HG03432 (cell line): ENCODE results near the gene FBL.
"Not testable (repeated sequence)": the region's sequence is repeated elsewhere in the genome, so short reads cannot be mapped to it uniquely, and the experiment has no call there.

Experiments used
- ATAC-seq: cut with Tn5 transposase; IDR thresholded peaks from one replicate; pipeline ENCODE4 v1.9.1; 2021; ENCODE audit warnings: mild to moderate bottlenecking, moderate library complexity; ENCODE audit not compliant: unreplicated experiment

Gene FBL

GRCh38 chr19:39877488-39877887 lies 31.3 kb upstream of the FBL start:
- not testable (repeated sequence) for ATAC-seq

- not testable (repeated sequence) for ATAC-seq
Observed at GRCh38 chr19:39876486-39876885, 30.3 kb upstream of the FBL start.

DNA sequence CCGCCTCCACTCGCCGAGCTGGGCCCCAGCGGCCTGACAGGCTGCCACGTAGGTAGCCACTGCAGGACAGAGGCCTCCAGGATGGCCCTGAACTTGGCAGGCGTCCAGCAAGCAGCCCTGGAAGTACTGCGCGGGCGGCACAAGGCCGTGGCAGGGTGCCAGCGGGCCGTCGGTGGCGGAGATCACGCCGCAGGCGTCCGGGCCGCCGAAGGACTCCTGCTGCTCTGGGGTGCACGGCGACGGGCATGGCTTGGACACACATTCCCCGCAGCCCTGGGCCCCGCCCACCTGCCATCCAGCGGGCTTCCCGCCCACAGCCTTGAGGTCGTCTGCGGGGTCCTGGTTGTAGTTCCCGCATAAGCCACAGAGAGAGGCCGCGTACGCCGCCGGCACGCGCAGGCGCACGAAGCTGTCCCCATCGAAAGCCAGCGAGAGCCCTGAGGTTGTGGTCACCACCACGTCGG lies 29.3 kb upstream of the FBL start:
- ATAC-seq: not testable (repeated sequence)

- ATAC-seq: no peak
Observed at GRCh38 chr19:39874404-39874803, 28.2 kb upstream of the FBL start.

DNA sequence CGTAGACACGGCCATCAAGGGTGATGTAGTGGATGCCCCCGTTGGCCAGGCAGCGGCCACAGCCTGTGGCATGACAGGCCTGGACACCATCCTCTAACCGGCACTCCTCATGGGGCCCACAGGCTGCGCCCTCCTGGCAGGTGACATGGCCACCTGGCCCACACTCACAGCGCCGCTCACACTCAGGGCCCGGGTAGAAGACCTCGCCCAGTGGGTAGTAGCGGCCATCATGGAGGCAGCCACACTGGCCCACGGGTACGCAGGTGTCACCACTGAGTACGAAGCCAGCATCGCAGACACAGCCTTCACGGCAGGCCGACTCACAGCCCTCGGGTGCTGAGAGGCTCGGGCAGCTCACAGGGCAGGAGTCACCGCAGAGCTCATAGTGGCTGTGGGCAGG lies 27.2 kb upstream of the FBL start:
- ATAC-seq: no peak

GRCh38 chr19:39871886-39872866 lies 26.0 kb upstream of the FBL start:
- no peak for ATAC-seq

DNA sequence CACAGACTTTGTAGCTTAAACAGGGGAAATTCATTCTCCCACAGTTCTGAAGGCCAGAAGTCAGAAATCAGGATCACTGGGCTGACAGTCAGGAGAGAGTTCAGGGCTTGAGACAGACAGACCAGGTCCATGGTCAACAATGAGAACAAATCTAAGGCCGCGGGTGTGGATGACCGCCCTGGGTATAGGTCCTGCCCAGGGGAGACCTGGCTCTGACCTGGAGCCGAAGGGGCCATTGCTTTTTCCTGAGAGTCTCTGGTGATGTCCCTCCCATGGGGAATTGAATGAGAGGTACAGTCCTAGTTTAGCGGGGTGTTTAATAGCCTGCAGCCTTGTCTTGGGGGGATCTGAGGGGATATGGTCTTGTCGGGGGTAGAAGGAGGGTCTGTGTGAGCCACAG lies 25.2 kb upstream of the FBL start:
- ATAC-seq: no peak

DNA sequence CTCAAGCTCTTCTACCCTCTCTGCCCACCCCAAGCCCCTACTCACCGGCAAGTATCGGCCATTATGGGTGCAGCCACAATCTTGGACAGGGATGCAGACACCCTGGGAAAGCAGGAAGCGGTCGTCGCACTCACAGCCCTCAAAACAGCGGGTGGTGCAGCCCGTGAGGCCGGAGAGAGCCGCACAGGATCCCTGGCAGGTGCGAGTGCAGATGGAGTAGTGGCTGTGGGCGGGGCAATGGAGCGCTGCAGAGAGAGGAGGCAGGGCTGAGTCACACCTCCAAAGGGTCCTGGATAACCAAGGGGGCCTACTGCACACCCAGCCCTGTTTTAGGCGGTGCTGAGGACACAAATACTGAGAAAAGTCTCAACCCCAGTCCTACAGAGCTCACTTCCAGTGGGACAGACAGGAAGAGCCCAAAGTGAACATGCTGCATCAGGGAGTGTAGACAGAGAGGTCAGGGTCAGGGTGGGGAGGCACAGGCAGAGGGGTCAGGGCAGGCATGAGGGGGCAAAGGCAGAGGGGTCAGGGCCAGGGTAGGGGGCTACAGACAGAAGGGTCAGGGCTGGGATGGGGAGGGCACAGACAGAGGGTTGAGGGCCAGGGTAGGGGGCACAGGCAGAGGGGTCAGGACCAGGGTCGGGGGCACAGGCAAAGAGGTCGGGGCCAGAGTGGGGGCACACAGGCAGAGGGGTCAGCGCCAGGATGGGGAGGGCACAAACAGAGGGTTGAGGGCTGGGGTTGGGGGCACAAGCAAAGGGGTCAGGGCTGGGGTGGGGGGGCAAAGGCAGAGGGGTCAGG lies 24.2 kb upstream of the FBL start:
- ATAC-seq: no peak

GRCh38 chr19:39867952-39868351 lies 21.8 kb upstream of the FBL start:
- no peak for ATAC-seq

GRCh38 chr19:39867133-39867532 lies 21.0 kb upstream of the FBL start:
- no peak for ATAC-seq

DNA sequence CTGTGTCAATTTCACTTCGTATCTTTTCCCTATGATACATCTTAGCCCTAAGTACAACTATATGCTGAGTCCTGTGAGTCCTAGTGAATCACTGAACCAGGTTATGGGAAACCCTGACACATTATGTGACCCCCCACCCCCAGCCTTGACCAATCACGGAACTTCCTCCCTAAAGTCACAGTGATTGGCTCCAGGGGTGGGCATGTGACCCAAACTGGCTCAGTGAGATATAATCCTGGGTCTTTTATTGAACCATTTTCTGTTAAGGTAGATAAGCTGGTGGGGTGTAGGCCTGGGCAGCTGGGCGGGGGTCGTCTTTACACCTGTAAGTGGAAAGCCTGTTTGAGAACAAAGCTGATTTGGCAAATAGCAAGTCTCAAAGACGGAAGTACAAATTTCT lies 19.8 kb upstream of the FBL start:
- ATAC-seq: no peak

GRCh38 chr19:39865186-39865585 lies 19.0 kb upstream of the FBL start:
- ATAC-seq: no peak

DNA sequence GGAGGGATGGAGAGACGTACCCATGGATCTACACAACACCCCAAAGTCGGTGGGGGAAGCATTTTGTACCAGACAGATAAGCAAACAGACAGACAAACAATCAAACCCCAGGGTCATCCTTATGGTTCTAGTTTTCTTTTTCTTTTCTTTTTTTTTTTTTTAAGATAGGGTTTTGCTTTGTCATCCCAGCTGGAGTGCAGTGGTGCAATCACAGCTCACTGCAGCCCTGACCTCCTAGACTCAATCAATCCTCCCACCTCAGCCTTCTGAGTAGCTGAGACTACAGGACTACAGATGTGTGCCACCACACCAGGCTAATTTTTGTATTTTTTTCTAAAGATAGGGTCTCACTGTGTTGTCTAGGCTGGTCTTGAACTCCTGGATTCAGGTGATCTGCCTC lies 17.9 kb upstream of the FBL start:
- no peak for ATAC-seq

- no peak for ATAC-seq
Observed at GRCh38 chr19:39858541-39858940, 12.4 kb upstream of the FBL start.

GRCh38 chr19:39852882-39853281 lies 6.7 kb upstream of the FBL start:
- ATAC-seq: no peak

- no peak for ATAC-seq
Observed at GRCh38 chr19:39850892-39851291, 4.7 kb upstream of the FBL start.

DNA sequence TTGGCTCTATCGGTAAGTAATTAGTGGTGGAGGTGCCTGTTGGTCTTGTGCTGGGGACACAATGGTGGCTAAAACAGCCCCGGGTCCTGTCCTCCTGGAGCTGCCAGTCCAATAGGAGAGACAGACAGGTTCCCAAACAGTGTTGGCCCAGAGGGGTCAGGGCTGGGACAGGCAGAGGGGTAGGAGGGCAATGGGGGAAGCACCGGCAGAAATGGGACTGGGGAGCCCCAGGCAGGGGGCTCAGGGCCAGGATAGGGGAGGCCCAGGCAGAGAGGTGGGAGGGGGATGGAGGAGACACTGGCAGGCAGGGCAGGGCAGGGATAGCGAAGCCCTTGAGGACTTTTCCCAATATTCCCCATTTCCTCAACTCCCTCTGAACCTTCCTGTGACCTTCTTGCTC lies 2.2 kb upstream of the FBL start:
- no peak for ATAC-seq

- no peak for ATAC-seq
Observed at GRCh38 chr19:39847525-39847924, 1.3 kb upstream of the FBL start.

DNA sequence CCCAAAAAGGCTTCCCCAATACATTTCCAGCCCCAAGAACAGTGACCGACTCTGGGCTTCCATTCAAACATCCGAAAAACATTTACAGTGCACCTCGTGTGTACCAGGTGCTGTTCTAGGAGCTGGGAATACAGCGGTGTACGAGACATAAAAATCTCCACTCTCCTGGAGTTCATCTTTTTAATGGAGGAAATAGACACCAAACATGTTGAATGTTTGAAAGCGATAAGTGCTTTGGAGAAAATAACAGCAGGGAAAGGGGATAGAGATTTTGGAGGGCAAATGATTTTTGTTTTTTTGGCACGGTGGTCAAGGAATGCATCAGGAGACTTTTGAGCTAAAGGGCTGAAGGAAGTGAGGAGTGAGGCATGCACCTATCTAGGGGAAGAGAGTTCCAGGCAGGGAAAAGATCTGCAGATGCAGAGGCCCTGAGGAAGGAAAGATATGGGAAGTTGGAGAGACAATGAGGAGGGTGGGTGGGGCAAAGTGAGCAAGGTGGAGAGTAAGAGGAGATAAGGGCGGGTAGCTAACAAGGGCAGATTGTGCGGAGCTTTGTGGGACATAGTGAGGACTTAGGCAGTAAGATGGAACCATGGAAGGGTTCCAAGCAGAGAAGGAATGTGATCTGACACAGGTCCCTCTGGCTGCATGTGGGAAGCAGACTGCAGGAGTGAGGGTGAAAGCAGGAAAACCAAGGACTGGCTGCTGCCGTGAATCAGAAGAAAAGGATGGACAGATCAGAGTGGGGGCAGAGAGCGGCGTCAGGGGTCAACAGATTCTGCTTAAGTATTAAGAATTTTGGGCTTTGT lies 703 bp upstream of the FBL start:
- ATAC-seq: no peak

DNA sequence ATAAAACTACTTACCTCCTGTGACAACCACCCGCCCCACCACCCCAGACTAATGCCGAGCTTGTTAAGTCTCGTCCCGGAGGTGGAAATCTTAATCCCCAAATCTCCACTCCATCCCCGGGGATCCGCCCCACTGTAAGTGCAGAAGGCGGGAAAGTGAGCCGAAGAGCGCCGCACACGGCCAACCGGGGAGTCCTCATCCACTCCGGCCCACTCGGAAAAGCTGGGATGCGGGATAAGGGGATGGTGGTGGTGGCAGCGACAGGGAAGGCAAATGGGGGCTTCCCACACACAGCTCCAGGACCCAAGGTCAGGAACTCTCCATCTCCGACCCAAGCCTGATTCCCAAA lies 621 bp downstream of the FBL start:
- peak; percentile 13 for ATAC-seq

- no peak for ATAC-seq
Observed at GRCh38 chr19:39845172-39845571, 1.0 kb downstream of the FBL start.
